ENCODE data around the gene EDEM2.

DNA sequence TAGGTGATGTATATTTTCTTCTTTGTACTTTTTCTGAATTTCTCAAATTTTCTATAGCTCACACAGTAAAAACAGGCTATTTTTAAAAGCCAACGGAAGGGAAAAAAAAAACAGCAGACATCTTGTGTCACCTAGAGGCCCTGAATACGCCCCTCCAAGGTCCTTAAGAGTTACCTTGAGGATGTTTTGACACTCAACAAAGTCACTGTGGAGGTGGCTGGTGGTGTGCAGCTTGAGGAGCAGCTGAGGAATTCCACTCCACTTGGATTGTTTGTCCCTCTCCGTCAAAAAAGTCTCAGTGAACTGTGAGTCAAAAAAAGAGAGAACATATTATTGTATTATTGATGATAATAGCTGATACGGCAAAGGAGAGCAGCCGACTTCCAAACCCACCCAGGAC is 69.3 kb downstream of the EDEM2 start:
- TF ChIP-seq RAD21 (conservative IDR thresholded peaks at IDR 0.05) (no peak), EZH2 (IDR thresholded peaks at IDR 0.05; ENCODE audit: borderline replicate concordance, insufficient read depth, low read length, poor library complexity, severe bottlenecking) (no peak), POLR2AphosphoS5 (IDR thresholded peaks at IDR 0.05) (no peak), MXI1 (conservative IDR thresholded peaks at IDR 0.05; ENCODE audit: poor library complexity, severe bottlenecking) (no peak), EP300 (conservative IDR thresholded peaks at IDR 0.05; ENCODE audit: poor library complexity, severe bottlenecking) (no peak)
- TF ChIP-seq, protein P1, sequence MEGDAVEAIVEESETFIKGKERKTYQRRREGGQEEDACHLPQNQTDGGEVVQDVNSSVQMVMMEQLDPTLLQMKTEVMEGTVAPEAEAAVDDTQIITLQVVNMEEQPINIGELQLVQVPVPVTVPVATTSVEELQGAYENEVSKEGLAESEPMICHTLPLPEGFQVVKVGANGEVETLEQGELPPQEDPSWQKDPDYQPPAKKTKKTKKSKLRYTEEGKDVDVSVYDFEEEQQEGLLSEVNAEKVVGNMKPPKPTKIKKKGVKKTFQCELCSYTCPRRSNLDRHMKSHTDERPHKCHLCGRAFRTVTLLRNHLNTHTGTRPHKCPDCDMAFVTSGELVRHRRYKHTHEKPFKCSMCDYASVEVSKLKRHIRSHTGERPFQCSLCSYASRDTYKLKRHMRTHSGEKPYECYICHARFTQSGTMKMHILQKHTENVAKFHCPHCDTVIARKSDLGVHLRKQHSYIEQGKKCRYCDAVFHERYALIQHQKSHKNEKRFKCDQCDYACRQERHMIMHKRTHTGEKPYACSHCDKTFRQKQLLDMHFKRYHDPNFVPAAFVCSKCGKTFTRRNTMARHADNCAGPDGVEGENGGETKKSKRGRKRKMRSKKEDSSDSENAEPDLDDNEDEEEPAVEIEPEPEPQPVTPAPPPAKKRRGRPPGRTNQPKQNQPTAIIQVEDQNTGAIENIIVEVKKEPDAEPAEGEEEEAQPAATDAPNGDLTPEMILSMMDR (IDR thresholded peaks at IDR 0.05; ENCODE audit: poor library complexity, severe bottlenecking): no peak

Measured in neural cell (in vitro differentiated cells).